ENCODE results near the gene PDE6A. TPM values are rescaled to one million over a fixed set of nuclear protein-coding genes. Genes with fewer than 3 reads are reported as not detected.

The PDE6A gene
- total and polyA plus RNA-seq, 9 of the 15 experiments (the other 6 are each of a cell fraction or from before 2014, with no cell fraction given), result 0.01 to 0.04 (median 0.01) TPM; not detected in 6

DNA sequence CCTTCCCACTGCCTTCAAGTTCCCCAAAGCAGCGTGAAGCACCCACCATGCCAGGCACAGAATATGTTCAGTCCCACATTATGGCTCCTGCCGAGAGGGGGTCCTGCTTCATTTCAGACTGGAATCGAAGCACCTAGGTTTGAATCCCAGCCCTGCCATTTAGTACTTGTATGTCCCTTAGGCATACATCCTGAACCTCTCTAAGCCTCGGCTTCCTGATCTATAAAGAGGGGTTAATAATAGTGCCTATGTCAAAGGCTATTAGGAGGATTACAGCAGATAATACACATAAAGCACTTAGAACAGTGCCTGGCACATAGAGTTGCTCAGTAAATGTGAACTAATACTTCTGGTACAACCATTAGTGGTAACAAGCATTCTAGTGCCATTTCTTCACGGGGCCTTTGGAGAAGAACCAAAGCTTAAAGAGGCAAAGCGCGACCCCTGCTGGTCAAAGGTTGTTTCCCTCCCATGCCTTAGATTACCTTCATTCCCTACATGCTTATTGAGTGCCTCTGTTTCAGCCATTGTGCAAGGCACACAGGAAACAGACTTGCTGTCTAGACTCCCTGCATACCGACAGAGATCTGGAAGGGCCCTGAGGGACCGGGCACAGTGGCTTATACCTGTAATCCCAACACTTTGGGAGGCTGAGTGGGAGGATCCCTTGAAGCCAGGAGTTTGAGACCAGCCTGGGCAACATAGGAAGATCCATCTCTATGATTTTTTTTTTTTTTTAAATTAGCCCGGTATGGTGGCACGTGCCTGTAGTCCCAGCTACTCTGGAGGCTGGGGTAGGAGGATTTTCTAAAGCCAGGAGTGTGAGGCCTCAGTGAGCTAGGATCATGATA, 116.2 kb downstream of the PDE6A start (continued):
- TF ChIP-seq, protein P1, sequence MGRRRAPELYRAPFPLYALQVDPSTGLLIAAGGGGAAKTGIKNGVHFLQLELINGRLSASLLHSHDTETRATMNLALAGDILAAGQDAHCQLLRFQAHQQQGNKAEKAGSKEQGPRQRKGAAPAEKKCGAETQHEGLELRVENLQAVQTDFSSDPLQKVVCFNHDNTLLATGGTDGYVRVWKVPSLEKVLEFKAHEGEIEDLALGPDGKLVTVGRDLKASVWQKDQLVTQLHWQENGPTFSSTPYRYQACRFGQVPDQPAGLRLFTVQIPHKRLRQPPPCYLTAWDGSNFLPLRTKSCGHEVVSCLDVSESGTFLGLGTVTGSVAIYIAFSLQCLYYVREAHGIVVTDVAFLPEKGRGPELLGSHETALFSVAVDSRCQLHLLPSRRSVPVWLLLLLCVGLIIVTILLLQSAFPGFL (CRISPR knock-in tag; IDR thresholded peaks at IDR 0.05), result no peak
- TF ChIP-seq, protein P2, sequence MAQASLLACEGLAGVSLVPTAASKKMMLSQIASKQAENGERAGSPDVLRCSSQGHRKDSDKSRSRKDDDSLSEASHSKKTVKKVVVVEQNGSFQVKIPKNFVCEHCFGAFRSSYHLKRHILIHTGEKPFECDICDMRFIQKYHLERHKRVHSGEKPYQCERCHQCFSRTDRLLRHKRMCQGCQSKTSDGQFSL (CRISPR knock-in tag; IDR thresholded peaks at IDR 0.05), result no peak
- TF ChIP-seq, protein P2 (tag; IDR thresholded peaks at IDR 0.05), result no peak
- TF ChIP-seq FOXM1 (IDR thresholded peaks at IDR 0.05; ENCODE audit: low read depth) (no peak), FOXM1 (CRISPR knock-in tag; IDR thresholded peaks at IDR 0.05; ENCODE audit: low read depth) (no peak), ZNF668 (CRISPR knock-in tag; IDR thresholded peaks at IDR 0.05) (no peak), ZNF174 (CRISPR knock-in tag; IDR thresholded peaks at IDR 0.05) (no peak), TEAD1 (CRISPR knock-in tag; IDR thresholded peaks at IDR 0.05) (0 out of 4 replicates have a peak, but pooled peaks of 1 of the 2 experiments have one; percentile 43), SMAD4 (CRISPR knock-in tag; conservative IDR thresholded peaks at IDR 0.05) (0 out of 2 replicates have a peak, but pooled peaks have one; percentile 46), ARID2 (IDR thresholded peaks at IDR 0.05) (peak; percentile 91)
- TF ChIP-seq, protein P3, sequence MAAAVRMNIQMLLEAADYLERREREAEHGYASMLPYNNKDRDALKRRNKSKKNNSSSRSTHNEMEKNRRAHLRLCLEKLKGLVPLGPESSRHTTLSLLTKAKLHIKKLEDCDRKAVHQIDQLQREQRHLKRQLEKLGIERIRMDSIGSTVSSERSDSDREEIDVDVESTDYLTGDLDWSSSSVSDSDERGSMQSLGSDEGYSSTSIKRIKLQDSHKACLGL (CRISPR knock-in tag; IDR thresholded peaks at IDR 0.05; ENCODE audit: borderline replicate concordance, poor library complexity, severe bottlenecking), result no peak
- TF ChIP-seq, protein P4, sequence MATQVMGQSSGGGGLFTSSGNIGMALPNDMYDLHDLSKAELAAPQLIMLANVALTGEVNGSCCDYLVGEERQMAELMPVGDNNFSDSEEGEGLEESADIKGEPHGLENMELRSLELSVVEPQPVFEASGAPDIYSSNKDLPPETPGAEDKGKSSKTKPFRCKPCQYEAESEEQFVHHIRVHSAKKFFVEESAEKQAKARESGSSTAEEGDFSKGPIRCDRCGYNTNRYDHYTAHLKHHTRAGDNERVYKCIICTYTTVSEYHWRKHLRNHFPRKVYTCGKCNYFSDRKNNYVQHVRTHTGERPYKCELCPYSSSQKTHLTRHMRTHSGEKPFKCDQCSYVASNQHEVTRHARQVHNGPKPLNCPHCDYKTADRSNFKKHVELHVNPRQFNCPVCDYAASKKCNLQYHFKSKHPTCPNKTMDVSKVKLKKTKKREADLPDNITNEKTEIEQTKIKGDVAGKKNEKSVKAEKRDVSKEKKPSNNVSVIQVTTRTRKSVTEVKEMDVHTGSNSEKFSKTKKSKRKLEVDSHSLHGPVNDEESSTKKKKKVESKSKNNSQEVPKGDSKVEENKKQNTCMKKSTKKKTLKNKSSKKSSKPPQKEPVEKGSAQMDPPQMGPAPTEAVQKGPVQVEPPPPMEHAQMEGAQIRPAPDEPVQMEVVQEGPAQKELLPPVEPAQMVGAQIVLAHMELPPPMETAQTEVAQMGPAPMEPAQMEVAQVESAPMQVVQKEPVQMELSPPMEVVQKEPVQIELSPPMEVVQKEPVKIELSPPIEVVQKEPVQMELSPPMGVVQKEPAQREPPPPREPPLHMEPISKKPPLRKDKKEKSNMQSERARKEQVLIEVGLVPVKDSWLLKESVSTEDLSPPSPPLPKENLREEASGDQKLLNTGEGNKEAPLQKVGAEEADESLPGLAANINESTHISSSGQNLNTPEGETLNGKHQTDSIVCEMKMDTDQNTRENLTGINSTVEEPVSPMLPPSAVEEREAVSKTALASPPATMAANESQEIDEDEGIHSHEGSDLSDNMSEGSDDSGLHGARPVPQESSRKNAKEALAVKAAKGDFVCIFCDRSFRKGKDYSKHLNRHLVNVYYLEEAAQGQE (IDR thresholded peaks at IDR 0.05; ENCODE audit: borderline replicate concordance), result peak; percentile 93
- TF ChIP-seq, protein P4 (CRISPR knock-in tag; IDR thresholded peaks at IDR 0.05; ENCODE audit: low read depth), result no peak
- TF ChIP-seq, protein P5, sequence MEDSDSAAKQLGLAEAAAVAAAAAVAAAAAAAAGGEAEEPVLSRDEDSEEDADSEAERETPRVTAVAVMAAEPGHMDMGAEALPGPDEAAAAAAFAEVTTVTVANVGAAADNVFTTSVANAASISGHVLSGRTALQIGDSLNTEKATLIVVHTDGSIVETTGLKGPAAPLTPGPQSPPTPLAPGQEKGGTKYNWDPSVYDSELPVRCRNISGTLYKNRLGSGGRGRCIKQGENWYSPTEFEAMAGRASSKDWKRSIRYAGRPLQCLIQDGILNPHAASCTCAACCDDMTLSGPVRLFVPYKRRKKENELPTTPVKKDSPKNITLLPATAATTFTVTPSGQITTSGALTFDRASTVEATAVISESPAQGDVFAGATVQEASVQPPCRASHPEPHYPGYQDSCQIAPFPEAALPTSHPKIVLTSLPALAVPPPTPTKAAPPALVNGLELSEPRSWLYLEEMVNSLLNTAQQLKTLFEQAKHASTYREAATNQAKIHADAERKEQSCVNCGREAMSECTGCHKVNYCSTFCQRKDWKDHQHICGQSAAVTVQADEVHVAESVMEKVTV (CRISPR knock-in tag; IDR thresholded peaks at IDR 0.05), result peak; percentile 95
